GM21786 (cell line): ENCODE measurements around the gene RAB31.

ENCODE experiments used
- ATAC-seq: cut with Tn5 transposase; IDR thresholded peaks from one replicate; pipeline ENCODE4 v1.9.1; 2021; ENCODE audit not compliant: unreplicated experiment

Gene RAB31

DNA sequence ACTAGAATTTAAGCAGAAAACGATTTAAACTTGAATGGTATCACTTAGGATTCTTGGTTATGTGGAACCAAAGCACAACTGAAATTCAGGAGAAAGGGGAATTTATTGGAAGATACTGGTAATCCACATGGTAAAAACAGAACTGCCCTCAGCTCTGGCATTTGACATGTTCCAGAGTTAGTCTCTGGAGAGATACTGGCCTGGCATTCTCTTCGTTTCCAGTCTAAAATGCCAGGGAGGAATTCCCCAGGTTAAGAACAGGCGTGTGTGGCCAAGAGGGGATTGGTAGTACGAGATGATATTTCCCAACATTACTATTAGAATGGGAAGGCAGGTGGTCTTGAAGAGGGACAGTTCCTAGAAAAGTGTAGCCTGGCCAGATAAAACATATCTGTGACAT, 109.2 kb downstream of the RAB31 start:
- no peak for ATAC-seq

DNA sequence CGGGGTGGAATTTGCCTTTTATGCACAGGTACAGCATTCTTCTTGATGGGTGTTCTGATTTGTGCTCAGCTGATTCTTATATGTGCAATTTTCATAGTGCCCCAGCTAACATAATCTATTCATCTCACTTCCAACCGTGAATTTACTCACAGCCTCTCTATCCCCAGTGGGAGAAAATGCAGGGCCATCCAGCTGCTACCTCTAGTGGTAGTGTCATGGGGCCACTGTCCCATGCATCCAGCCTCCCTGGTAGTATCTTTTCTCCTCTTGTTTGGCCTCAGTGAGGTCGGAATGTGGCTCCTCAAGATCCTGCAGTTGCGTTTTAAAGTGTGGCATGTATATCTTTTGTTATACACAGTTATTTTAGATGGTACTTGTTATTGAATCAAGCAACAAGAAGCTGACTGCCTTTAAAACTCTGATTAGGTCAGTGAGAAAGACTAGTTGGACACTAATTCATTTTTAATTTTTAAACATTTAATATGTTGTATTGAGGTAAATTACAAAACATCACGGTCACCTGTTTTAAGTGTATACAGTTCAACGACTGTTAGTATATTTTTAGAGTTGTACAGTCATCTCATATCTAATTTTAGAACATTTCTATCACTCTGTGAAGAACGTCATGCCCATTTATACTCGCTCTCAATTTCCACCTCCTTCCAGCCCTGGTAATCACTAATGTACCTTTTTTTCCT, 109.8 kb downstream of the RAB31 start:
- no peak for ATAC-seq

- ATAC-seq: no peak
Measured at GRCh38 chr18:9818423-9818734, 110.3 kb downstream of the RAB31 start.

GRCh38 chr18:9820127-9820526, 112.0 kb downstream of the RAB31 start:
- ATAC-seq: no peak

DNA sequence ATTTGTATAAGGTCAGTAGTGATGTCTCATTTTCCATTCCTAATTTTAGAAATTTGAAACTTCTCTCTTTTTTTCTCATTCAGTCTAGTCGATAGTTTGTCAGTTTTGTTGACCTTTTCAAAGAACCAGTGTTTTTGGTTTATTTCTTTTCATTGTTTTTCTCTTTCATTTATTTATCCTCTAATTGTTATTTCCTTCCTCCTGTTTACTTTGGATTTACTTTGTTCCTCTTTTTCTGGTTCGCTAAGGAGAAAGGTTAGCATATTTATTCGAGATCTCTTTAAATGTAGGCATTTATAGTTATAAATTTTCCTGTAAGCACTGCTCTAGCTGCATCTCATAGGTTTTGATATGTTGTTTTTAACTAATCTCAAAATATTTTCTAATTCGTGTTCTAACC, 112.6 kb downstream of the RAB31 start:
- no peak for ATAC-seq

DNA sequence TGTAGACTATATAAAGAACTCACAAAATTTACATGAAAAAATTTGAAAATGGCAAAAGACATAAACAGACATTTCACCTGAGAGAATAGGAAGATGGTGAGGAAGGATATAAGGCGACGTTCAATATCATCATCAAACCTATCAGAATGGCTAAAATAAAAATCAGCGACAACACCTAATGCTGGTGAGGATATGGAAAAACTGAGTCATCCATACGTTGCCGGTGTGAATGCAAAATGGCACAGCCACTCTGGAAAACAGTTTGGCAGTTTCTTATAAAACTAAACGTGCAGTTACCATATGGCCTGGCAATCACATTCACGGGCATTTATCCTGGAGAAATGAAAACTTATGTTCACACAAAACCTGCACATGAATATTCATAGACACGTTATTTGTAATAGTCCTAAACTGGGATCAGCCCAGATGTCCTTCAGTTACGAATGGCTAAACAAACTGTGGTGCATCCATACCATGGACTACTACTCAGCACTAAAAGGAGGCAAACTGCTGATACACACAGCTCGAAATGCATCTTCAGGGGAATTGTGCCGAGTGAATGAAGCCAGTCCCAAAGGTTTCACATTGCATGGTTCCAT, 114.6 kb downstream of the RAB31 start:
- no peak for ATAC-seq

DNA sequence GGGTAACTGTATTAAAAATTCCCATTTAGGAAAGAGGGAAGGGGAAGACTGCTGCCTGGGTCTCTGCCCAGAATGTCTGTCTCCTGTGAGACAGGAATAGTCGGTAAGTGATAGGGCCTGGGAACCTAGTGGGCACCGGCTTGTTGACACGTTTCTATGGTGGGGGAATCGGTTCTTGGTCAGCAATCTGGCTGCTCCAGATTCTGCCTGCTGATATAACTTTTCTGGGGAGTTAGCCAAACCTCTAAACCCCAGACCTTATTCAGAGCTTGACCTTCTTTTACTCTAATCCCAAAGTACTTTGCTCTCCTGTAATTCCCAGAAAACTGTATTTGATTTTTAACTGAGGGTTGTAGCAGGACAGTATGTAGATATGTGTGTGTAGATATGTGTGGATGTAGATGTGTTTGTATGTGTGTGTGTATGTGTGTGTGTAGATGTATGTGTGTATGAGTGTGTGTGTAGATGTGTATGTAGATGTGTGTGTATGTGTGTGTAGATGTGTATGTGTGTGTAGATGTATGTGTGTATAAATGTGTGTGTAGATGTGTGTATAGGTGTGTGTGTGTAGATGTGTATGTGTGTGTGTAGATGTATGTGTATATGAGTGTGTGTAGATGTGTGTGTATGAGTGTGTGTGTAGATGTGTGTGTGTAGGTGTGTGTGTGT, 115.8 kb downstream of the RAB31 start:
- ATAC-seq: no peak

GRCh38 chr18:9824474-9824832, 116.4 kb downstream of the RAB31 start:
- ATAC-seq: no peak

DNA sequence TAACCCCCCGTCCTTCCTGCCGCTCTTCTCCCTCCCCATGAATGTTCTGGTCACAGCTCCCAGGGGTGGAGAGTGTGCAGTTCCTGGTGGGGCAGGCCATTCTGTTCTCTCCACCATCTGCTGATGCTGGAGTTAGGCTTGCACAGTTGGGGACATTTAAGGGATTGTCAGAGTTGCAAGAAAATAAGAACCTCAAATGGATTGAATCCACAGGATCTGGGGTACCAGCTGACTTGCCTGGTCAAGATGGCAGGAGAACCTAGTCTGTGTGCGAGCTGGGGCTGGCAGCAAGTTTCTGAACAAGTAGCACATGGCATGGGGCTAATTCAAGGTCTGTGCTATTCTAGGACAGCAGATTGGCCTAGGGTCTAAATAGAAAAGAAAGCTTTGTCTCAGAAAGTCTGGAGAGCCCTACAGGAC, 116.9 kb downstream of the RAB31 start:
- no peak for ATAC-seq

- no peak for ATAC-seq
Measured at GRCh38 chr18:9825571-9826073, 117.5 kb downstream of the RAB31 start.

- ATAC-seq: no peak
Measured at GRCh38 chr18:9826685-9827084, 118.6 kb downstream of the RAB31 start.

- ATAC-seq: no peak
Measured at GRCh38 chr18:9827211-9827792, 119.2 kb downstream of the RAB31 start.

GRCh38 chr18:9827793-9828505, 119.8 kb downstream of the RAB31 start:
- ATAC-seq: no peak

DNA sequence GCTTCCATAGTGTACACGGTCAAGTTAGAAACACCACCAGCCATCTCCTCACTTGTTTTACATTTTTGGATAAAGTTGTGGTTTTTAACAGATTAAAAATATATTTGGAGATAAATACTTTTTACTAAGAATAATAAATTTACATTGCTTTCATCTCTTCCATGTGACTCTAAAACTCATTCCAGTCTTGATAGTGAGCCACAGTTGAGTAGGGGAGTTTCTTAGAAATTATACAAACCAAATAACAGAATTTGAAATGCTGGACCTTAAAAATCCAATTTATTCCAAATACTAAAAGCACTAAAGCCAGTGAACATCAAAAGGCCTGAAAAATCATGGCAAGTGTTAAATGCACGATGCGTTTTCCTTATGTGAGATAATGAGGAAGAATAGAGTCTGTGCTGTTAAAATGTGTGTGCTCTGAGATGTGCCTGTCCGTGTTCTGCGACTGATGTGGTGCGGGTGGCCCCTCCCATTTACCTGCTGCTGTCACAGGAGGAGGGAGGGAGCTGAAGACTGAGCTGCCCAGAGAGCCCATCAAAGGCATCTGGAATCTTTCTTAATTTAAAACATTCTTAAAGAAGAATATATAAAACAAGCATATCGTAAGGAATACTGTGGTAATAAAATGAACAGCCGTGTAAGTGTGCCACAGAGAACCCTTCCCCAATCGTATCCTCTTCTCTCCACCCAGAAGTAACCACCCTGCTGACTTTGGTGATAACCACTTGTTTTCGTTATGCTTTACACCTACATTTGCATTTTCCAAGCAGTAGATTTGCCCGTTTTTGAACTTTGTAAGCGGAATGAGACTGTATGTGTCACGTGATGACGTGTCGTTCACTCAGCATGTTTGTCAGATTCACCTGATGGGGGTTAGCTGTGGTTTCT, 120.7 kb downstream of the RAB31 start:
- no peak for ATAC-seq

DNA sequence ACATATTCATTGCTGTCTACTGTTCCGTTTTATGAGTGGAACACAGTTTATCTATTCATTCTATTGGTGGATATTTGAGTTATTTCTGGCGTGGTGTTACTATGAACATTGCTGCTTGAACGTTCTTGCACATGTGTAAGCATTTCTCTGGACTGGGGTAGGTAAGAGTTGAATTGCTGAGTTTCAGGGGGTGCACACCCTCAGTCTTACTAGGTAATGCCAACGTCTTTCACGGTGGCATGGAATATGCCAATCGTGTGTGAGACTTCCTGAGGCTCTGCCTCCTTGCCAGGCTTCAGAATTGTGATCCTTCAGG, 121.3 kb downstream of the RAB31 start:
- ATAC-seq: no peak

GRCh38 chr18:9831036-9831722, 123.1 kb downstream of the RAB31 start:
- ATAC-seq: no peak

- no peak for ATAC-seq
Measured at GRCh38 chr18:9831723-9832199, 123.7 kb downstream of the RAB31 start.

DNA sequence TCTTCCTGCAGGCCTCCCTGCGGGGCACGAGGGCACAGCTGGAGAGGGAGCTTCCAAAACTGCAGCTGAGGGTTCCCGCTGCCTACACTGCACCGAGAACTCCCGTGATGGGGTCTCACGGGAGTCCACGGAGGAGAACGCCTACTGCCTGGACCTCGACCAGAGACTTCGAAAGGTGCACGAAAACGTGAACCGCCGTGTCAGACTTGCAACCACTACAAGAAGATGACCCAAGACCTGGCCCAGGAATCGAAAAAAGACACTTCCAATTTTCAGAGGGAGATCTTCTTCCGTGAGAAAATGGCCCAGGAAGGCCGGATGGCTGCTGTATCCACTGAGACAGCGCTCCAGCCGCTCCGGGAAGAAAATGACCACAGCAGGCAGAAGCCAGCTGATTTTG, 124.8 kb downstream of the RAB31 start:
- no peak for ATAC-seq

GRCh38 chr18:9834551-9834950, 126.5 kb downstream of the RAB31 start:
- no peak for ATAC-seq
